ENCODE data around the gene ZNF90. TPM values are rescaled to one million over a fixed set of nuclear protein-coding genes. Genes with fewer than 3 reads are reported as not detected.

The ZNF90 gene
- total RNA-seq: 1 to 10 TPM in 1 of 2 donors, under 1 TPM in 1; 0.69 to 7.0 TPM

GRCh38 chr19:20077791-20078463 lies at the start of gene ZNF90:
TSS of gene ZNF90 (plus strand) at chr19:20078000. CDS start at chr19:20078133, 133 bp downstream.

GRCh38 chr19:20039203-20039723 lies 38.5 kb upstream of the ZNF90 start, which contains the start of gene ZNF682:
TSS of gene ZNF682 (minus strand) at chr19:20039505. CDS start at chr19:20039345, 160 bp downstream.

DNA sequence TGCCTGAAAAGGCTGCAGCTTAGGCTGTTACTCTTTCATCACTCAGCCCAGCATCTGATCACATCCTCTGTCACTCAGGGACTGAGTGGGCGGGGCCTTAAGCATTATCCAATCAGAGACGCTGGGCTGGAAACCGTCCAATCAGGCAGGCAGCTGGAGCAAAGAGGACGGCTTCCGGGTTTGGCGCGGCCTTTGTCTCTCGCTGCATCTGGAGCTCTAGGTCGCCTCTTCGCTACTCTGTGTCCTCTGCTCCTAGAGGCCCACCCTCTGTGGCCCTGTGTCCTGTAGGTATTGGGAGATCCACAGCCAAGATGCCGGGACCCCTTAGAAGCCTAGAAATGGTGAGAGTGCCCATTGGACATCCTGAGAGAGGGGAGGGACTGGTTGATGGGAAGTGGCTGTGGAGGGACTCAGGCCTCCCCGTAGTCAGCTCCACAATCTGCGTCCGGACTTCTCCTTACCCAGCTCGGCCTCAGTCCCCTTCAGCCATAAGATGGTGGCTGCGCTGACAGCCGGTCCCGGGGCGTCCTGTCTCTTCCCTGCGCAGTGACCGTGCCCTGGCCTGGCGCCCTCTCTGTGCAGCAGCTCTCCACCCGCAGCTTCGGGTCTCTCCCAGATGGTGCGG lies 89.3 kb downstream of the ZNF90 start, which contains the start of gene ZNF486:
Gene ZNF486 (plus strand): TSS at position 195 of the 625 bp plus-strand sequence. CDS start 117 bp downstream, at position 312.

Small RNAs within 50 kb of the gene (small RNA-seq; reads per million reads assigned to genes)
- gene AC006539.3: 0 reads per million in 2 donors

Other genes with a start within 250 kb of the ZNF90 start
- 10 to 100 TPM in 1 of 2 donors, 1 to 10 TPM in 1; 7.6 to 13.0 TPM for gene ZNF253, start 212.1 kb upstream of the ZNF90 start, total RNA-seq
- gene ZNF93, start 177.1 kb upstream of the ZNF90 start, total RNA-seq: 10 to 100 TPM in 1 of 2 donors, 1 to 10 TPM in 1; 7.6 to 11.0 TPM
- gene ZNF682, start 38.5 kb upstream of the ZNF90 start, total RNA-seq: 1 to 10 TPM; 2.0 to 2.1 TPM
- 1 to 10 TPM; 2.4 to 6.7 TPM for gene ZNF486, start 89.2 kb downstream of the ZNF90 start, total RNA-seq

Data from melanocyte of skin (primary cell).